Gastrocnemius medialis (tissue), 4 donors: ENCODE results near the gene RIN3. TPM values are rescaled to one million over a fixed set of nuclear protein-coding genes. Genes with fewer than 3 reads are reported as not detected.
"Not testable (repeated sequence)": the region's sequence is repeated elsewhere in the genome, so short reads cannot be mapped to it uniquely, and the experiment has no call there.

ENCODE experiments used
- ATAC-seq, 2 donors: fragments of 150-250 bp; one replicate each; pipeline ENCODE4 v1.9.1; 2016
- DNase-seq, 2 donors: peaks; one replicate each; pipeline ENCODE4 v3.0.0-alpha.2; 2019
- H3K27ac ChIP-seq, 4 donors: fragments of 200-600 bp; sonication (generic); 1 replicate in 1 of 4; 2 replicates in 3 of 4; pipeline ENCODE4 v1.5.1; 2016 to 2018; ENCODE audit warnings: mild to moderate bottlenecking in 2 of 4, moderate library complexity in 1 of 4
- H3K27me3 ChIP-seq, 3 donors: fragments of 200-600 bp; sonication (generic) in 2 of 3; 1 replicate in 1 of 3; 2 replicates in 2 of 3; pipeline versions ENCODE4 v1.5.1 to v1.6.0; 2016 to 2019; ENCODE audit warnings: mild to moderate bottlenecking in 1 of 3, moderate library complexity in 1 of 3
- H3K36me3 ChIP-seq, 2 donors: fragments of 200-600 bp; sonication (generic) in 1 of 2; one replicate each; pipeline ENCODE4 v1.5.1; 2017 to 2018
- H3K4me1 ChIP-seq, 2 donors: fragments of 200-600 bp; sonication (generic) in 1 of 2; one replicate each; pipeline ENCODE4 v1.5.1; 2016 to 2017; ENCODE audit warnings: mild to moderate bottlenecking in 2 of 2
- H3K4me3 ChIP-seq, 4 donors: fragments of 200-600 bp; sonication (generic) in 3 of 4; 1 replicate in 1 of 4; 2 replicates in 3 of 4; pipeline ENCODE4 v1.5.1; 2016 to 2019; ENCODE audit warnings: mild to moderate bottlenecking in 2 of 4
- H3K9me3 ChIP-seq, 3 donors: fragments of 200-600 bp; sonication (generic) in 2 of 3; 1 replicate in 1 of 3; 2 replicates in 2 of 3; pipeline ENCODE4 v1.5.1; 2016 to 2019
- CTCF ChIP-seq, 5 experiments: fragments of 450-650 bp in 3 of 5; fragments of 200-600 bp in 2 of 5; sonication (generic) in 2 of 5; IDR thresholded peaks in 4 of 5; conservative IDR thresholded peaks in 1 of 5; 1 replicate in 4 of 5; 2 replicates in 1 of 5; pipeline ENCODE4 v1.5.1; 2016 to 2019; ENCODE audit warnings: antibody characterized with exemption in 5 of 5, mild to moderate bottlenecking in 3 of 5, moderate library complexity in 3 of 5
- POLR2A ChIP-seq, 2 donors: fragments of 450-650 bp; IDR thresholded peaks; one replicate each; pipeline ENCODE4 v1.6.1; 2017; ENCODE audit warnings: antibody characterized with exemption in 2 of 2, mild to moderate bottlenecking in 2 of 2, moderate library complexity in 2 of 2
- in situ Hi-C, 4 donors: fragments of 200-750 bp; cut with MboI; loops; one replicate each; pipeline versions ENCODE4 v1.15.0 to v1.8.0; 2017; ENCODE audit warnings: low sequenced_read_pairs in 4 of 4
- intact Hi-C: fragments of 100-400 bp; cut with DNase I; formaldehyde crosslinking; loops from one replicate; pipeline ENCODE4 v1.15.1; 2023; ENCODE audit warnings: low total_unique reads
- total RNA-seq, 4 donors: library from RNA; depleted of rRNA; stranded (reverse); fragments of >200 nt; gene quantifications; one replicate each; pipeline versions ENCODE4 v1.1.0 to v1.2.3, GENCODE V29; 2016

RIN3 gene
- total RNA-seq, 4 donors from 2014 or later: 2.1 to 3.7 (median 2.6) TPM

- ATAC-seq: no peak
- H3K4me3 ChIP-seq: no peak overlapping the region
- no peaks in the 10 kb centered on the region for H3K27me3 ChIP-seq
- in situ Hi-C loops (no loop called here), intact Hi-C loops (no loop called here)
- no peak for TF ChIP-seq CTCF (IDR thresholded peaks at IDR 0.05 in 4 of 5, conservative IDR thresholded peaks at IDR 0.05 in 1 of 5)
- TF ChIP-seq POLR2A (IDR thresholded peaks at IDR 0.05): no peak
- no peaks in the 10 kb centered on the region for H3K4me1 ChIP-seq
- H3K27ac ChIP-seq: no peak overlapping the region
- no peak for DNase-seq
- no peaks in the 10 kb centered on the region for H3K9me3 ChIP-seq
- no peaks in the 10 kb centered on the region for H3K36me3 ChIP-seq
Measured at GRCh38 chr14:92635896-92636295, 122.3 kb downstream of the RIN3 start.

- no peaks in the 10 kb centered on the region for H3K27me3 ChIP-seq
- no peak overlapping the region for H3K27ac ChIP-seq
- DNase-seq (no peak), ATAC-seq (no peak)
- no peaks in the 10 kb centered on the region for H3K36me3 ChIP-seq
- intact Hi-C loops: no loop called here
- no peak overlapping the region for H3K4me3 ChIP-seq
- TF ChIP-seq CTCF (IDR thresholded peaks at IDR 0.05 in 4 of 5, conservative IDR thresholded peaks at IDR 0.05 in 1 of 5): no peak
- no peak for TF ChIP-seq POLR2A (IDR thresholded peaks at IDR 0.05)
- H3K9me3 ChIP-seq: no peaks in the 10 kb centered on the region
- in situ Hi-C loops: no loop called here
- no peaks in the 10 kb centered on the region for H3K4me1 ChIP-seq
Measured at GRCh38 chr14:92637228-92637627, 123.6 kb downstream of the RIN3 start.

GRCh38 chr14:92637864-92638263 is 124.3 kb downstream of the RIN3 start:
- Histone ChIP-seq H3K4me3 (no peak overlapping the region), H3K9me3 (no peaks in the 10 kb centered on the region), H3K4me1 (no peaks in the 10 kb centered on the region), H3K27ac (no peak overlapping the region), H3K27me3 (no peaks in the 10 kb centered on the region), H3K36me3 (no peaks in the 10 kb centered on the region)
- DNase-seq (no peak), ATAC-seq (no peak)
- intact Hi-C loops (no loop called here), in situ Hi-C loops (no loop called here)
- TF ChIP-seq POLR2A (IDR thresholded peaks at IDR 0.05): no peak
- no peak for TF ChIP-seq CTCF (IDR thresholded peaks at IDR 0.05 in 4 of 5, conservative IDR thresholded peaks at IDR 0.05 in 1 of 5)

- DNase-seq (no peak), ATAC-seq (no peak)
- TF ChIP-seq CTCF (IDR thresholded peaks at IDR 0.05 in 4 of 5, conservative IDR thresholded peaks at IDR 0.05 in 1 of 5): no peak
- TF ChIP-seq POLR2A (IDR thresholded peaks at IDR 0.05): no peak
- H3K36me3 ChIP-seq: no peaks in the 10 kb centered on the region
- H3K4me3 ChIP-seq: no peak overlapping the region
- H3K27ac ChIP-seq: no peak overlapping the region
- in situ Hi-C loops: no loop called here
- H3K4me1 ChIP-seq: no peaks in the 10 kb centered on the region
- H3K9me3 ChIP-seq: no peaks in the 10 kb centered on the region
- H3K27me3 ChIP-seq: no peaks in the 10 kb centered on the region
- intact Hi-C loops: no loop called here
Measured at GRCh38 chr14:92638266-92638665, 124.7 kb downstream of the RIN3 start.

- no peaks in the 10 kb centered on the region for H3K4me1 ChIP-seq
- no peaks in the 10 kb centered on the region for H3K9me3 ChIP-seq
- H3K36me3 ChIP-seq: no peaks in the 10 kb centered on the region
- TF ChIP-seq POLR2A (IDR thresholded peaks at IDR 0.05) (no peak), CTCF (IDR thresholded peaks at IDR 0.05 in 4 of 5, conservative IDR thresholded peaks at IDR 0.05 in 1 of 5) (no peak)
- intact Hi-C loops: no loop called here
- no peaks in the 10 kb centered on the region for H3K27me3 ChIP-seq
- DNase-seq: no peak
- H3K4me3 ChIP-seq: no peak overlapping the region
- H3K27ac ChIP-seq: no peak overlapping the region
- no peak for ATAC-seq
- in situ Hi-C loops: no loop called here
Measured at GRCh38 chr14:92638904-92639303, 125.3 kb downstream of the RIN3 start.

GRCh38 chr14:92639472-92640117 is 126.0 kb downstream of the RIN3 start:
- H3K4me3 ChIP-seq, in situ Hi-C loops, intact Hi-C loops, H3K9me3 ChIP-seq, H3K36me3 ChIP-seq, H3K4me1 ChIP-seq, ATAC-seq, DNase-seq, H3K27ac ChIP-seq, H3K27me3 ChIP-seq: not testable (repeated sequence)
